Stimulated activated CD4-positive, alpha-beta T cell treated with anti-CD3 and anti-CD28 coated beads, Interleukin-4, amount 100 ng/mL, for 1 hour (primary cell): ENCODE measurements around the gene SUN5.
"Not testable (repeated sequence)": the region's sequence is repeated elsewhere in the genome, so short reads cannot be mapped to it uniquely, and the experiment has no call there.

Source experiments
- DNase-seq: peaks from one replicate; pipeline ENCODE4 v3.0.0-alpha.2; 2020

The SUN5 gene

GRCh38 chr20:33004141-33004751, at the start of gene SUN5:
TSS of gene SUN5 (minus strand) at chr20:33004433. CDS start at chr20:33004340, 93 bp downstream.
- no peak for DNase-seq

- no peak for DNase-seq
These were observed 49.3 kb upstream of the SUN5 start, which contains the start of gene BPIFB3 for GRCh38 chr20:33053291-33054106. TSS of gene BPIFB3 (plus strand) at chr20:33053903. CDS start at chr20:33055436, 1,533 bp downstream.

- no peak for DNase-seq
These were observed 47.1 kb upstream of the SUN5 start for GRCh38 chr20:33051333-33051732.

GRCh38 chr20:33046412-33046811, 42.2 kb upstream of the SUN5 start:
- no peak for DNase-seq

- DNase-seq: not testable (repeated sequence)
These were observed 41.0 kb upstream of the SUN5 start for GRCh38 chr20:33045129-33045721.

- no peak for DNase-seq
These were observed 39.5 kb upstream of the SUN5 start for GRCh38 chr20:33043731-33044181.

- DNase-seq: no peak
These were observed 38.9 kb upstream of the SUN5 start for GRCh38 chr20:33042983-33043730.

GRCh38 chr20:33042430-33042829, 38.2 kb upstream of the SUN5 start:
- no peak for DNase-seq

GRCh38 chr20:33038243-33038642, 34.0 kb upstream of the SUN5 start:
- DNase-seq: no peak

- DNase-seq: no peak
These were observed 33.2 kb upstream of the SUN5 start for GRCh38 chr20:33037456-33037855.

- no peak for DNase-seq
These were observed 30.8 kb upstream of the SUN5 start for GRCh38 chr20:33034901-33035492.

- no peak for DNase-seq
These were observed 29.9 kb upstream of the SUN5 start for GRCh38 chr20:33034115-33034514.

- DNase-seq: no peak
These were observed 29.1 kb upstream of the SUN5 start for GRCh38 chr20:33033381-33033780.

- DNase-seq: no peak
These were observed 28.3 kb upstream of the SUN5 start for GRCh38 chr20:33032555-33032954.

GRCh38 chr20:33031531-33031930, 27.3 kb upstream of the SUN5 start, which contains the start of gene BPIFB6:
TSS of gene BPIFB6 (plus strand) at chr20:33031648. CDS start at chr20:33031648, 0 bp downstream.
- no peak for DNase-seq

GRCh38 chr20:33030569-33030968, 26.3 kb upstream of the SUN5 start:
- no peak for DNase-seq

- DNase-seq: no peak
These were observed 25.8 kb upstream of the SUN5 start for GRCh38 chr20:33030076-33030475.

- no peak for DNase-seq
These were observed 24.6 kb upstream of the SUN5 start for GRCh38 chr20:33028875-33029274.

GRCh38 chr20:33027769-33028751, 23.8 kb upstream of the SUN5 start:
- DNase-seq: no peak

- DNase-seq: no peak
These were observed 22.8 kb upstream of the SUN5 start for GRCh38 chr20:33026779-33027759.
